Measurements from ENCODE around the gene ACO2. TPM values are rescaled to one million over a fixed set of nuclear protein-coding genes. Genes with fewer than 3 reads are reported as not detected.
"Not testable (repeated sequence)": the region's sequence is repeated elsewhere in the genome, so short reads cannot be mapped to it uniquely, and the experiment has no call there.

Gene ACO2
- total RNA-seq, 1 donor from 2014 or later: 55.6 TPM

DNA sequence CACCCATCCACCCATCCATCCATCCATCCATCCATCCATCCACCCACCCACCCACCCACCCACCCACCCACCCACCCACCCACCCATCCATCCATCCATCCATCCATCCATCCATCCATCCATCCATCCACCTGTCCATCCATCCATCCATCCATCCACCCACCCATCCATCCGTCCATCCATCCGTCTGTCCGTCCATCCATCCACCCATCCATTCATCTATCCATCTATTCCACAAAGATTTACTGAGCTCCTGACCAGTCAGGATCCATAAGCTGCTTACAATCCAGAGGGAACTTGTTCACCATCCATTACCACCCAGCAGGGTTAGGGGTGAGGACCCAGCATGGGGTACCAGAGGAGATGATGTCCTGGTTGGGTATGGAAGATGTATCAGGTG lies 103.4 kb downstream of the ACO2 start:
- DNase-seq: not testable (repeated sequence)

DNA sequence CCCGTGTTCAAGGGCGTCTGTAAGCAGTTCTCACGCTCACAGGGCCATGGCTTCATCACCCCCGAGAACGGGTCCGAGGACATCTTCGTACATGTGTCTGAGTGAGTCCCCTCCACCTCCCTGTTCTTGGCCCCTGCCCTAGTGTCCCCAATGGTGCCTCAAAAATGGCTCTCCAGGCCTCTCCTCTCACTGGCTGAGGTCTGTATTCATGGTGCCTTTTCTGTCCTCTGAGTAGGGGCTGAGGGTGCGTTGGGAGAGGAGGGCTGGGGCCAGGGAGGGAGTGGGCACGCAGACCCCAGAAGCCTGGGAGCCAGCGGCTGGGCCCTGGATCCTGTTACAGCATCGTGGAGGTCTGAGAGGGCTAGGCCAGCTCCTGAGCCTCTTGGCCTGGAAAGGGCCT lies 104.8 kb downstream of the ACO2 start:
- no peak for DNase-seq

DNA sequence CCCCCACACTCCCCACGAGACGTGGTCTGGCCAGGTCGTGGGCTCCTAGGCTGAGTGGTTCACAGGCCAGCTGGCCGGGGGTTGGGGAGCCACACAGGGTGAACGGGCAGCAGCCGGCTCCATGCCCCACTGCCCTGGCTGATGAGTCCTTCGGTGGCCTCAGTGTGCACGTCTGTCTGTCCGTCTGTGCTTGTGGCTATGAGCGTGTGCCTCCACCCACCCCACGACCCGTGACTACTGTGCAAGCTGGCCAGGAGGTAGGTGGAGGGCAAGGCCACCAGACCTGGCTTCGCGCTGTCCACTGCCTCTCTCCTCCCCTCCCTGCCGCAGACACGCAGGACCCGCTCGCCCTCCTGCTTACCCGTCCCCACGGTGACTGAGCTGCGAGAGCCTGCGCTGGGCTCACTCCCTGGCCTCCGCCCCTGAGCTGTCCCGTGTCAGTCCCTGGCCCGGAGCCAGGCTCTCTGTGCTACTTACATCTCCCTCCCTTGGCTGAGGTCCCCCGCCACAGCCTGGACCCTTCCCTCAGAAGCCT lies 106.0 kb downstream of the ACO2 start:
- DNase-seq: no peak

DNA sequence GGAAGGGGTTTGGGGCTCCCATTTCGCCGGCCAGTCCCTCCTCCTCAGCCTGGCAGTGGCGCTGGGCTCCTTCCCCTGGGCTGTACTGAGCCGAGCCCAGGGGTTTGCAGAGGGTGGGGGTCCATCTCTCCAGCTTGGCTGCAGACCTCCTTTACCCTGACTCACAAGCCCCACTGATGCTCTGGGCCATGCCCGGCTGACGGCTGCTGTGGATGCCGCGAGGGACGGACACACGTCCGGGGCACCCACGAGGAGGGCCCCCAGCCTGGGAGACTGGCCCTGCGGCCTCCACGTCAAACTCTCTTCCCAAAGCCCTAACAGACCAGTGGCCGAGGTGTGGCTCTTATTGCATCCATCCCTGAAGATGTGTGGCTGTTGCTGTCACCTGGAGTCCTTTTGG lies 106.6 kb downstream of the ACO2 start:
- DNase-seq: no peak

DNA sequence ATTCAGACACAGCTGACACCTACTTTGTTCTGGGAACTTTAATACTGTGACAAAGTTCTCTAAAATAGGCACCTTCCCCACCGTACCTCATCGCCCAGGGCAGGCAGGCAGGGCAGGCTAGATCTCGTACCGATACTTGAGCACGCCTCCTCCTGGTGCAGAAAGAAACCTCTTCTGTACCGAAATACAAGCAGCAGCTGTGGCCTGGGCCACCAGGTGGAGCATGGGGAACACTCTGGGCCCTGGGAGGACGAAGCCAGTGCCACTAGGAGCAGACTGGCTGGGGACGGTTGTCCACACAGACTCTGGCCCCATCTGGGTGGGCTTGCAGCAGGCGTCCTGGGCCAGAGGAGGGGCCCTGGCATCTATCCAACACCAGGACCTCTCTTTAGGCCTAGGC lies 108.0 kb downstream of the ACO2 start:
- no peak for DNase-seq

DNA sequence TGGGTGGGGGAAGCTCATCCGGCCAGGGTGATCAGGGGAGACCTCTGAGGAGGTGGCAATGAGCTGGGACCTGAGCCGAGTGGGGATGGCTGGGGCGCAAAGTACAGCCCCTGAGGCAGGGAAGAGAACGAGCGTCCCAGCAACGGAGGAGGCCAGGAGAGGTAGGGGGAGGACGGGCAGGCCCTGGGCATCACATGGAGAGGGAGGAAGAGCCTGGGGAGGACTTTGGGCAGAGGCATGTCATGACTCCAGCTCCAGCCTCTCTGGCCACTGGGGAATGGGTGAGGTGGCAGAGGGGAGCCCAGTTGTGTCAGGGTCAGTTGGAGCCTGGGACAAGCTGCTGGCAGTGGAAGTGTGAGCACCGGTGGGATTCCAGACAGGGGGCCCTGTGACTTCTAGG lies 109.2 kb downstream of the ACO2 start:
- DNase-seq: no peak

Other genes starting within 250 kb of the ACO2 start
- 2.8 TPM for gene CHADL, start 228.2 kb upstream of the ACO2 start, total RNA-seq
- gene RANGAP1, start 182.9 kb upstream of the ACO2 start, total RNA-seq: 26.9 TPM
- 28.5 TPM for gene ZC3H7B, start 167.6 kb upstream of the ACO2 start, total RNA-seq
- 8.9 TPM for gene TEF, start 87.2 kb upstream of the ACO2 start, total RNA-seq
- 21.4 TPM for gene TOB2, start 22.3 kb upstream of the ACO2 start, total RNA-seq
- gene PHF5A, start 425 bp upstream of the ACO2 start, total RNA-seq: 33.1 TPM
- gene POLR3H, start 75.4 kb downstream of the ACO2 start, total RNA-seq: 7.8 TPM
- 0.49 TPM for gene CSDC2, start 91.9 kb downstream of the ACO2 start, total RNA-seq
- 13.9 TPM for gene PMM1, start 120.7 kb downstream of the ACO2 start, total RNA-seq
- gene DESI1, start 151.9 kb downstream of the ACO2 start, total RNA-seq: 10.2 TPM
- gene XRCC6, start 152.2 kb downstream of the ACO2 start, total RNA-seq: 191 TPM
- gene SNU13, start 219.8 kb downstream of the ACO2 start, total RNA-seq: 41.4 TPM
- 0.59 TPM for gene MEI1, start 230.4 kb downstream of the ACO2 start, total RNA-seq

All from skin of body (tissue), 2 donors.